GM18873 (cell line): Measurements from ENCODE around the gene DNAH3.

Experiments used
- ATAC-seq: cut with Tn5 transposase; IDR thresholded peaks from one replicate; pipeline ENCODE4 v1.9.1; 2021; ENCODE audit warnings: mild to moderate bottlenecking, moderate library complexity, moderate number of reproducible peaks; ENCODE audit not compliant: unreplicated experiment, low FRiP score

The DNAH3 gene

GRCh38 chr16:20918486-20919239 lies 232.0 kb downstream of the DNAH3 start:
- ATAC-seq = no peak

- no peak for ATAC-seq
Measured at GRCh38 chr16:20916942-20917341, 233.7 kb downstream of the DNAH3 start.

- no peak for ATAC-seq
Measured at GRCh38 chr16:20916289-20916688, 234.4 kb downstream of the DNAH3 start.

GRCh38 chr16:20911361-20911760 lies 239.3 kb downstream of the DNAH3 start:
- ATAC-seq = no peak

GRCh38 chr16:20910781-20911321 lies 239.8 kb downstream of the DNAH3 start:
- ATAC-seq = no peak

GRCh38 chr16:20906341-20907255 lies 244.0 kb downstream of the DNAH3 start:
- ATAC-seq = no peak

- ATAC-seq = no peak
Measured at GRCh38 chr16:20905576-20905975, 245.1 kb downstream of the DNAH3 start.

- ATAC-seq = no peak
Measured at GRCh38 chr16:20904507-20905081, 246.1 kb downstream of the DNAH3 start.

GRCh38 chr16:20903899-20904506 lies 246.6 kb downstream of the DNAH3 start:
- ATAC-seq = no peak

- no peak for ATAC-seq
Measured at GRCh38 chr16:20903116-20903898, 247.3 kb downstream of the DNAH3 start.

- ATAC-seq = no peak
Measured at GRCh38 chr16:20902426-20902825, 248.2 kb downstream of the DNAH3 start.

- ATAC-seq = no peak
Measured at GRCh38 chr16:20901436-20902112, 249.1 kb downstream of the DNAH3 start.

GRCh38 chr16:20901068-20901435 lies 249.6 kb downstream of the DNAH3 start:
- ATAC-seq = no peak

- ATAC-seq = peak; percentile 62
Measured at GRCh38 chr16:20900299-20901067, 250.2 kb downstream of the DNAH3 start, which contains the start of the genes DCUN1D3 and LYRM1. Gene DCUN1D3, minus strand, starts transcription at chr16:20900358. Its CDS starts 37,820 bp downstream, at chr16:20862538. Gene LYRM1, plus strand, starts transcription at chr16:20900771. Its CDS starts 14,785 bp downstream, at chr16:20915556.

- ATAC-seq = no peak
Measured at GRCh38 chr16:20899477-20900298, 251.0 kb downstream of the DNAH3 start.

GRCh38 chr16:20899071-20899470 lies 251.6 kb downstream of the DNAH3 start:
- ATAC-seq = no peak

- ATAC-seq = no peak
Measured at GRCh38 chr16:20897922-20898321, 252.7 kb downstream of the DNAH3 start.
